ENCODE data around the gene TSC1. TPM values are rescaled to one million over a fixed set of nuclear protein-coding genes. Genes with fewer than 3 reads are reported as not detected.
"Not testable (repeated sequence)": the region's sequence is repeated elsewhere in the genome, so short reads cannot be mapped to it uniquely, and the experiment has no call there.

TSC1 gene
- total RNA-seq (2014; rRNA removed; shearing (Covaris generic)) = 27.7 and 28.9 TPM in 2 replicates

DNA sequence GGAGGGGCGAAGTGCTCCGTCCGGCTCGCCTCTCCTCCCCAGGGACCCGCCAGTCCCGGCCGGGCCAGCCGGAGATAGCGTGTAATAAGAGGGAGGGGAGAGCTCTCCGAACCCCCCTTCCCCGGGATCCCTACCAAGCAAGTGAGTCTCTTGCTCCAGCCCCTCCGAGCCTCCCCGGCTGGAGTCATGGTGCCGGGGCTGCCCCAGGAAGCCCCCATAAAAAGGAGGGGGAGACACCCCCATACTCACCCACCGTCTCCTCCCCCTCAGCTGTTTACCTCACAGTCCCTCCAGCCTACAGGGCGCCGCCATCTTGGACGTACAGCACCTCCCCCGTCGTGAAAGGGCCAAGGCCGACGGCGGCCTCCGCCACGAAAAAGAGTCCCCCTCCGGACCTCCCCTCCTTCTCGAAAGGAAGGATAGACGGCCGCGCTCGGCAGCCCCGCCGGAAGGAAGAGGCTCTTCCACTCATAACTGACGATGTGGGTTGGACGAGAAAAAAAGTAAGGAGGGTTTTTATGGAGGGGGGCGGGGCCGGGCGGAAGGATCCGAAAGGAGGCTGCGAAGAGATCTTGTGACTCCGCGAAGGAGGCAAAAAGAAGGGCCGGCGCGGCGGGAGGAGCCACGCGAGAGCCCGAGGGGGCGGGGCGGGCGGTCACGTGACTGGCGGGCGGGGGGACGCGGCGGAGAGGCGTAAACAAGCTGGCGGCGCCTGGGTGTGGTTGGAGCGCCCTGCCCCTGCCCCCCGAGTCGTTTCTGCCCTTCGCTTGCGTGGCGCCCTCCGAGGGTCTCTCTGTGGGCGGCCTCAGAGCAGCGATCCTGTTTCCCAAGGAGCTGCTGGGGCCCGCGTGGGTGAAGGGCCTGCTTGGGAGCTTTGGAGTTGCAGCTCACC, at the start of gene TSC1:
Gene TSC1, minus strand, starts transcription at position 323 of the 892 bp plus-strand sequence. CDS start 15,744 bp downstream, outside the sequence.
- DNase-seq (ENCODE audit: low read depth) = peak; percentile 97

DNA sequence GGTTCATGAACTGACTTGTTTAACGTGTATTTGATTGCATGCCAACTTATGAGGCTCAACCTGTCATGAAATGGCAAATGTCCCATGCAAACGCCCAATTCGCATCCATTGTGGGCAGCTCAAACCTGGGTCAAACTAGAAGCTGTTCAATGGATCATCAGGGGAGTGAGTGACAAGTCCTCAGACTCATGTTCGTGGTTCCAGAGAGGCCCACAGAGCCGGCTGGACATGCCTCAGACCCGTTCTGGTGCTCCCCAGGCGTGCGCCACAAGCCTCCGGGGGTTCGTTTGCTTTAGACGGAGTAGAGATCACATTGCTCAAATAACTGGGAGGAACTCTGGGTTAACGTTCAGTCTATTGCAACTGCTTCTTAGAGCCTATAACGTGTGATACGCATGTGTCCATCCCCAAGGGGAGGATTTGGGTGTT, 49.1 kb upstream of the TSC1 start:
- no peak for DNase-seq (ENCODE audit: low read depth)

DNA sequence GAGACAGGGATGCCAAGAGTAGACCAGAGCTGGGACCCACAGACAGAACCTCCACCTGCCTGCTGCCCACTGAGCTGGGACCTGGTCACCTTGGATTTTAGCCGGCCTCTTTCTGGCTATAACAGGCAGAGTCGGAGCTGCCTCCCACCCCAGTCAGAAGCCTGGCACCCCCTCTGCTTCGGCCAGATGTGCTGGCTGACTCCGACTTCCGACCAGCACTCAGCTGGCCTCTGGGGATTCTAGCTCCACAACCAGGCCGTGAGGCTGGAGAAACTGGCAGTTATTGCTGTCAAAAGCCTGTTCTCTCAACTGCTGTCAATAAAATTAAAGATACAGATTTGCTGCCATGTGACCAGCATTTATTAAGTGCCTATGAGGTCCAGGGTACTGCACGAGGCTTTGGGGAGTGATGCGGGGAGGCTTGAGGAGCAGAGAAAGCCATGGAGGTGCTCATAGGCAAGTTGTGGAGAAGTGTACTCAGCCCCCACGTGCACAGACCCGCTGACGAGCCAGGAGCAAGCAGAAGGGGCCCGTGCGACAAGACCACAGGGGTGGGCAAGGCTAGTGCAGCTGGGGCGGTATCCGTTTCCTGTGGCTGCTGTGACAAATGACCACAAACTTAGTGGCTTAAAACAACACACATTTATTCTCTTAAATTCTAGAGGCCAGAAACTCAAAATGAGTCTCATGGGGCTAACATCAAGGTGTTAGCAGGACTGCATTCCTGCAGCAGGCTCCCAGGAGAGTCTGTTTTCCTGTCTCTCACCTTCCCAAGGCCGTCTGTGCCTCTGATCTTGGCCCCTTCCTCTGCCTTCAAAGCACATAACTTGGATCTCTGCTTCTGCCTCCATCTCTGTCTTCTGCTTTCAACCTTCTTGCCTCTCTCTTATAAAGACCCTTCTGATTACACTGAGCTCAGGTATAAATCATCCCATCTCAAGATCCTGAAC, 47.2 kb upstream of the TSC1 start:
- no peak for DNase-seq (ENCODE audit: low read depth)

DNA sequence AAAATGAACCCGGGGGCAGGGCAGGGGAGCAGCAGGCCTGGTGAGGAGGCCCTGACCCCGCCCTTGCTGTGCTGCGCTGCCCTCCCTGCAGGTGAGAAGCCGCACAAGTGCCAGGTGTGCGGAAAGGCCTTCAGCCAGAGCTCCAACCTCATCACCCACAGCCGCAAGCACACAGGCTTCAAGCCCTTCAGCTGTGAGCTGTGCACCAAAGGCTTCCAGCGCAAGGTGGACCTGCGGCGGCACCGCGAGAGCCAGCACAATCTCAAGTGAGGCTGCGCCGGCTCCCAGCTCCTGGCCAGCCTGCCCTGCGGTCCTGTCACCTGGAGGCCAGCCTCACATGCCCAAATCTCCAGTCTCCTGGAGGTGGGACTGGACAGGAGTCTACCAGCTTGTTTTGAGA, 46.4 kb upstream of the TSC1 start:
- DNase-seq (ENCODE audit: low read depth) = no peak

DNA sequence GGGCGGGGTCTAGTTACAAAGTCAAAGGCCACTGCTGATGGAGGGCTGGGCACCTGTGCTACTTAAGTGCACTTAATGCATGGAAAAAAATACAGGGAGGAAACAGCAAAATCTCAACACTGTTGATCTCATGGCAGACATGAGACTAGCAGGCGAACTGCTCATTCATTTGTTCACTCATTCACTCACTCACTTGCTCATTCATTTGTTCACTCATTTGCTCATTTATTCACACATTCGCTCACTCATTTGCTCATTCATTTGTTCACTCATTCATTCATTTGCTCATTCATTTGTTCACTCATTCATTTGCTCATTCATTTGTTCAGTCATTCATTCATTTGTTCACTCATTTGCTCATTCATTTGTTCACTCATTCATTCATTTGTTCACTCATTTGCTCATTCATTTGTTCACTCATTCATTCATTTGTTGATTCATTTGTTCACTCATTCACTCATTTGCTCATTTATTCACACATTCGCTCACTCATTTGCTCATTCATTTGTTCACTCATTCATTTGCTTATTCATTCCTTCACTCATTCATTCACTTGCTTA, 45.7 kb upstream of the TSC1 start:
- DNase-seq (ENCODE audit: low read depth) = not testable (repeated sequence)

DNA sequence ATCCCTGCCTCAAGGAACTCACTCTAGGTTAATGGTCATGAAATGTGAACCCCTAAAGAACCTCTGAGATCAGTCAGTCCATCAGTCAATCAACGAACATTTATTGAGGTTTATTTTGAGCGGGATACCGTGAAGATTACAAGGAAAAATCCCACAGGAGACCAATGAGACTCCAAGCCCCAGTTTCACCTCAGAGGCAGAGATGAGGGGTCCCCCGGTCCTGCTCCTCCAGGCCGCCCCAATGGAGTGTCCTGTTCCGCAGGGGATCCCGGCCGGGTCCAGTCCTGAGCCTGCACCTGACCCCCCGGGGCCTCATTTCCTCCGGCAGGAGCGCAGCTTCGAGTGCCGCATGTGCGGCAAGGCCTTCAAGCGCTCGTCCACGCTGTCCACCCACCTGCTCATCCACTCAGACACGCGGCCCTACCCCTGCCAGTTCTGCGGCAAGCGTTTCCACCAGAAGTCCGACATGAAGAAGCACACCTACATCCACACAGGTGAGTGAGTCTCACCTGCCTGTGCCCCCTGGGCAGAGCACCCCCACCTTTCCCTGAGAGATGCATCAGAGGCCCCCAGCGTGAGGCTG, 45.1 kb upstream of the TSC1 start:
- no peak for DNase-seq (ENCODE audit: low read depth)

DNA sequence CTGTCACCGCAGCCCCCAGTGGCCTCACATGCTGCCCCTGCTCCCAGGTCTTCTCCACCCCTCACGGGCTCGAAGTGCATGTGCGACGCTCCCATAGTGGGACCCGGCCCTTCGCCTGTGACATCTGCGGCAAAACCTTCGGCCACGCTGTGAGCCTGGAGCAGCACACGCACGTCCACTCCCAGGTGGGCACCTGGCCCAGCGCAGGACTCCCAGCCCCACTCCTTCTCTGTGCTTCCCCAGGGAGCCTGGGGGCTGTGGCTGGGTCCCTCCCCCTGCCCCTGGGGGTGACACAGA, 44.5 kb upstream of the TSC1 start:
- DNase-seq (ENCODE audit: low read depth) = no peak

DNA sequence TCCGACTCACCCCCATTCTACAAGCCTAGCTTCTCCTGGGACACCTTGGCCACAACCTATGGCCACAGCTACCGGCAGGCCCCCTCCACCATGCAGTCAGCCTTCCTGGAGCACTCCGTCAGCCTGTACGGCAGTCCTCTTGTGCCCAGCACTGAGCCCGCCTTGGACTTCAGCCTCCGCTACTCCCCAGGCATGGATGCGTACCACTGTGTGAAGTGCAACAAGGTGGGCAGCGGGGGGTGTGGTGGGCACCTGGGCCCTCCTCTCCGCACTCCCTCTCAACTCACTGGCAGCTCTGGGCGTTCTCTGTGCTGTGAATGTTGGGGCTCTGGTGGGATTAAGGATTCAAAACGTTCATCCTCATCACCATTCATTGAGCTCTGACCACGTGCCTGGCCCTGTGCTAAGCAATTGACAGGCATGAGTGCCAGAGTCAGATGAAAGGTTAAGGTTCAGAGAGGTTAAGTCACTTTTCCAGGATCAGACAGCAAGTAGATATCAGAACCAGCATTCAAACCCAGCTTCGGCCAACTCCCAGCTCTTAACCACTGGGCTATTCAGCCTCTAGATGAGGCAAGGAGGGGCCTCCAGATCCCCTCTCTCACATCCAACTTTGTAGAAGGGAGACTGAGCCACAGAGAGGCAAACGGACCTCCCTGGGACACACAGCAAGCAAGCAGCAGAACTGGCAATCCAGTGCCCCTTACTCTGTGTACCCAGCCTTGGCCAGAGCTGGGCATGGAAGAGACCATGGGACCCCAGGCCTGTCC, 44.0 kb upstream of the TSC1 start:
- no peak for DNase-seq (ENCODE audit: low read depth)

DNA sequence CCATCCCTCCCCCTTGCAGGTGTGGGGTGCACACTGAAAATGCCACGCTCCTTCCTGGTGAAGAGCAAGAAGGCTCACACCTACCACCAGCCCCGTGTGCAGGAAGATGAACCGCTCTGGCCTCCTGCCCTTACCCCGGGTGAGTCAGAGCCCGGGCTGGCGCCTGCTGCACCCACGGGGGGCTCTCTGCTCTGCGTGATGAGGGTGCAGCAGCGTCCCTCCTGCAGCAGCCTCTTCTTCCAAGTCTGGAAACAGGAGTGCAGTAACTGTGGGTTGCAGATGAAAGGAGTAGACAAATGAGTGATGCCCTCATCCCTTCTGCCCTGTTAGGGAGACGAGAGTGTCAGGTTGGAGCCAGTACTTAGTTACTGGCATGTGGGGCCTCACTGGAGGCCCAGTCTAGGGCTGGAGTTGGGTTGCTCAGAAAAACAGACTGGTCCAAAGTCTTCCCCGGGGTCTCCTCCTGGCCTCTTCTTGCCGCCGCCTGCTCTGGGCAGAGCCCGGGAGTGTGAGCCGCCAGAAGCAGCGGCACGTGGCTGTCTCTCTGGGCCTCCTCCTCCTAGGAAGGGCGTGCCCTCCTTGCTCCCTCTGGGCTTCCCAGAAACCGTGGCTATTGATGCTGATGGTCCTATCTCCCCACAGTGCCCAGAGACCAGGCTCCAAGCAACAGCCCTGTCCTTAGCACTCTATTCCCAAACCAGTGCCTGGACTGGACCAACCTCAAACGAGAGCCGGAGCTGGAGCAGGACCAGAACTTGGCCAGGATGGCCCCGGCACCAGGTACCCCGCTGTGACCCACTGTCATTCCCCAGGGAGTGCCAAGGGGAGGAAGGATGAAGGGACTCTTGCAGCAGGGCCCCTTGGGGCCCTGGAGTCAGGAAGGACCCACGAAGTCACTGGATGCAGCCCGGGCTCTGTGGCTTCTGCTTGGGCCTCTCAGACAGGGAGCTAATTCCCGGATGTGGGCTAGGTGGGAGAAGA, 42.5 kb upstream of the TSC1 start:
- peak; percentile 60 for DNase-seq (ENCODE audit: low read depth)

DNA sequence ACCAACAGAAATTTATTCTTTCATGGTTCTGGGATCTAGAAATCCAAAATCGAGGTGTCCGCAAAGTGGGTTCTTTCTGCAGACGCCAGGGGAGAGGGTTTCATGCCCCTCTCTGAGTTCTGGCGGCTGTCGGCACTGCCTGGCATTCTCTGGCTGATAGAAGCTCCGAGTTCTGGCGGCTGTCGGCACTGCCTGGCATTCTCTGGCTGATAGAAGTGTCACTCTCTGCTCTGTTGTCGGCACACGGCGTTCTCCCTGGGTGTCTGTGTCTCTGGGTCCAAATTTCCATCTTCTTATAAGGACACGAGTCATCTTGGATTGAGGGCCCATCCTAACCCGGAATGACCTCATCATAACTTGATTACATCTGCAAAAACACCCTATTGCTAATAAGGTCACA, 41.7 kb upstream of the TSC1 start:
- no peak for DNase-seq (ENCODE audit: low read depth)

DNA sequence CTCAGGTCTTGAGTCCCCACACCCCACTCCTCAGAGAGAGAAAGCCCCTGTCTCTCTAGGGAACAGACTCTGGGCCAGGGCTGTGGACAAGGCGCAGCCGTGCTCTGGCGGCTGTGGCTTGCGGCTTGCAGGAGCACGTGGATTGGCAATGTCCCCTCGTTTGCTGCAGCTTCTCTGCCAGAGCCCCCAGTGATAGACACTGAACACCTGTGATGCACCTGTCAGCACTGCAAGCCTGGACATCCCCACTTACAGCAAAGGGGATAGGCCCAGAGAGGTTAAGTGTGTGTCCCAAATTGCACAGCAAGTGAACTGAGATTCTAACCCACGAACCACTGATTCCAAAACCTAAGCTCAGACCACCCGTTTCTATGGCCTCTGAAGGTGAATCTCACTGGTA, 41.1 kb upstream of the TSC1 start:
- DNase-seq (ENCODE audit: low read depth) = no peak

DNA sequence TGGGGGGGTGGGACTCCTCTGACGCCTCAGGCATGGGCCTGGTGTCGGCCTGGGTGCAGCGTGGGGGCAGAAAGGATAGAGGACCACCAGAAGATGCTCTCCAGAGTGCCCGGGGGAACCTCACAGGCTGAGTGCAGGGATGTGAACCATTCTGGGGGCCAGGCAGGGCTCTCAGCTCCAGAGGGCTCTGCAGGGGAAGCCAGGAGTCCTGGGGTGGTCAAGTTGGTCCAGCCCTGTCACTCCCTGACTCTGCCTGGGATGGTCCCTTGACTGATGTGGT, 40.6 kb upstream of the TSC1 start:
- DNase-seq (ENCODE audit: low read depth) = no peak

DNA sequence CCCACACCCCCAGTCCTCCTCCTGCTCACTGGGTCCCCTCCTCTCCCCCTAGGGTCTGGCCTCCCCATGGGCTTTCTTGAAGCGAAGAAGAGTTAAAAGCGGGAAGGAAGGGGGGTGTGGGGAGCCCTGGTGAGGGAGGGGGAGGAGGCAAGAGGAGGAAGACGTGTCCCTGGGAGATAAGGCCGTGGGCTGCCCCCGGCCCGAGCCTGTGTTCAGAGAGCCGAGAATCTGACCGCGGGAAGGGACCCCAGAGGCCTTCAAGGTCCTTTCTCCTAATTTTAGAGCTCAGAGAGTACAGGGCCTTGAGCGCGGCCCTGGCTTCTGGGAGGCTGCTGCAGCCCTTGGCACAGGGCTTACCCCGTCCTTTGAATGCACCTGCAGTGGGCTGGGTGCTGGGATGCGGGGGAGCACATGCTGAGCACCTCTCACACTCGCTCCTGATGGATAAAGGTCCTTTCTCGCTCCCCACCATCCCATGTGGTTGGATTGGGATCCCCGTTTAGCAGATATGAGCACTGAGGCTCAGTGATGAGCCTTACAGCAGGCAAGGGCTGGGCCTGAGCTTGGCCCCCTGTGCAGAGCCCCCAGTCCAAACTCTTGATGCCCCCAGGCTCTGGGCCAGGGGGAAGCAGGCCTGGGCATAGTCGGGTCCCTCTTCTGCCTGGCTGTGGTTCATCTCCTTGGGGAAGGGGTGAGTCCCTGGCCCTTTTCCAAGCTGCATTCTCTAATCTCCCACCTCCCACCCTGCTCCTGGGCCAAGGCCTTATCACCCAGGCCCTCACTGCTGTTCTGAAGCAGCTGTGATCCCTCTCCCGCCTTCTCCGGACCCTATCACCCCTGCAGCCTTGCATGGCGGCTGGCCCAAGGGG, 40.0 kb upstream of the TSC1 start:
- DNase-seq (ENCODE audit: low read depth) = no peak

DNA sequence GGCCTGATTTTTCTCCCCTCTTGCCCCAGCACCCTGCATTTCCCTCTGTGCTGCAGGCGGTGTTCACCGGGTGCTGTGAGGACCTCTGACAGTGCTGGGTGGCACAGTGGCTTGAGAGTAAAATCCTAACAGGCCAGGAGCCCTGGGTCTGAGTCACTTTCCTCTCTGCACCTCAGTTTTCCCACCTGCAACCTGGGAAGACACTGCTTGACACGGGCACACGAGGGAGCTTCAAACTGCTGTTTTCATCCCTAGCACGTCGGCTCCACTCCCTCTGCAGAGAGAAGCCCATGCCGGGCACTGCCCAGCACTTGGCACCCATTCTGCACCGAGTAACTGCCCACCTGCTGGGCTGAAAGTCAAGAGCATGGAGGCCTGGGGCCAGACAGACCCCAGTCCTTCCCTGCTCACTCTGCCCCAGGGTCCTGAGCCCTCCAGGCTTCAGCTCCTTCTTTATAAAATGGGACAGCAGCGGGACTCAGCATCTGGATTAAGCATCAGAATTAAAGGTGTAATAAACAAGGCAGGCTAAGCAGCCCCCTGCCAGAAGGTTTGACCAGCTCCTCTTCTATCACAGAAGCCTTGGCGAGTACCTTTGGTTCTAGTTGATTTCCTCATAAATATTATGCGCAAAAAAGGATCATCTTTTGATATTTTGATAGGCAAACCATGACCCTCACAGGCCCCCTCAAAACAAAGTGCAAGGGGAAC, 39.2 kb upstream of the TSC1 start:
- DNase-seq (ENCODE audit: low read depth) = no peak

DNA sequence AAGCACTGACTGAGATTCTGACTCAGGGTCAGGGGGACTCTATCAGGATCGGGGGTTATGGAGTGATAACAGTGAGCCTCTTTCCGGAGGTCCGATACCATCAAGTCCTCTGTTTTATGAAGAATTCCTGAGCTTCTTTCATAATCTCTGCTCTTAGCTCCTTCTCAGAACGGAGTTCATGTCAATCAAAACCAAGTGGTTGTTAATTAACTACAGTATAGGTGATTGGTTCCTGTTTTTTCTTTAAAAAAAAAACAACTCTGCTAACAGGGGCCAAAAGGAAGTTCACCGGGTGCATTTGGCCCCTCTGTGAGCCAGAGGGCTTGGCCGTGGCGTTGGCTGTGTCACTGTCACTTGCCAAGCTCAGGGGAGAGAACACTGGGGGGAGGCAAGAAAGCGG, 38.0 kb upstream of the TSC1 start:
- DNase-seq (ENCODE audit: low read depth) = no peak

DNA sequence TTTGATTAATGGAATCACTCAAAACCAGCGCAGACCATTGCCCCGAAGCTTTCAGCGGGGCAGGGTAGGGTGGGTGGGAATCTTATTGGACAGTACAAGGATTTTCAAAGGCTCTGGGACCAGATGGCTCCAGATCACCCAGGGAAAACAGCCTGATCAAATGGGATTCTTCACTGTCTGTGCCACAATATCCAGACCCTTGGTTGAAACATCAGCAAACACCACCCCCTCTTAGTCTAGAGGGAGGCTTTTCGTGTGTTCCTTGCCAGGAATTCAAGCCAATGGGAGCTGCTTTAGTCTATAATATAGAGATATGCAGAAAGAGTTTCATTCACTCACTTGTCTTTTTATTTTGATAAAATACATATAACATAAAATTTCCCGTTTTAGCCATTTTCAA, 35.7 kb upstream of the TSC1 start:
- no peak for DNase-seq (ENCODE audit: low read depth)

DNA sequence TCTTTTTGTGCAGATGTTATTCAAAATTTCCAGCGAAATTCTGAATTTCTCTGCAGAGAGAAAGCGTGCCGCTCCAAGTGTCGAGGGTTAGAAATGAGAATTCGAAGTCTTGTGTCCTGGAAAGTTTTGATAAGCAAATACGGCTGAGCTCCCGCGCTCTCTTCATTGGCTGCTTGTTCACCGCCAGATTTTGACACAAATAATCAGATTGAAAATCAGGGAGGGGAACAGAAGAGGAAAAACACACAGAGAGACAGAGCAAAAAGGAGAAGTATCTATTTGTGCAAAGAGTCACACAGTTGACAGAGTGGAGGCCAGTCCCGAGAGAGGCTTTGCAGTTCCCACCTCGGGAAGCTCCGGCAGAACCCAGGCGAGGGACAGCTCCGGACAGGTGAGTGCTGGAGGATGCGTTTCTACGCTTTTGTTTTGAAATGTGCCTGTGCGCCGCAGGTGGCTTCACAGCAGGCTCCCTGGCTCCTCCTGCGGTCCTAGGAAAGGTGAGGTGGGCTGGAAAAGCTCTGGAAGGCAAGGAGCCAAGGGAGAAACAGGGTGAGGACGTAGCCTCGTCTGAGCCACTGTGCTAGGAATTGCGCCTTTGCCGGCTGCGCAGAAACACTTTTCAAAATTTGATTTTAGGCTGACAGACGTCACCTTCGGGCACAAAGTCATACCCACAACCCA, 34.2 kb upstream of the TSC1 start, which contains the start of gene GFI1B:
Gene GFI1B, plus strand, starts transcription at position 244 of the 681 bp plus-strand sequence. CDS start 7,985 bp downstream, outside the sequence.
- DNase-seq (ENCODE audit: low read depth) = no peak

DNA sequence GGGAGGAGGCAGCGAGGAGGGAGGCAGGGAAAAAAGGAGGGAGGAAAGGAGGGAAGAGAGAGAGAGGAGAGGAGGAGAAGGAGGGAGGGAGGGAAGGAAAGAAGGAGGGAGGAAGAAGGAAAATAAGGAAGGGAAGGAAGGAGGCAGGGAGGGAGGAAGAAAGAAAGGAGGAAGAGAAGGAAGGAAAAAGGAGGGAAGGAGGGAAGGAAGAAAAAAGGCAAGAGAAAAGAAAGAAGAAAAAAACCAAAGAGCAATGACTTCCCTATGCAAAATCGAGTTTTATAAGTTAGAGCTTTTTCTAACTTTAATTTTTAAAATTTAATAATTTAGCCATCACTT, 33.7 kb upstream of the TSC1 start:
- no peak for DNase-seq (ENCODE audit: low read depth)
